Effector CD8-positive, alpha-beta T cell (primary cell): ENCODE measurements around the gene CNTN4.

Experiments
- DNase-seq: peaks from one replicate; lab custom pipeline; 2025; lab: John Stamatoyannopoulos, UW

The CNTN4 gene

GRCh38 chr3:2148561-2149340 is 50.1 kb downstream of the CNTN4 start:
- DNase-seq, result no peak

- DNase-seq, result no peak
These were observed 54.4 kb downstream of the CNTN4 start for GRCh38 chr3:2153053-2153452.

DNA sequence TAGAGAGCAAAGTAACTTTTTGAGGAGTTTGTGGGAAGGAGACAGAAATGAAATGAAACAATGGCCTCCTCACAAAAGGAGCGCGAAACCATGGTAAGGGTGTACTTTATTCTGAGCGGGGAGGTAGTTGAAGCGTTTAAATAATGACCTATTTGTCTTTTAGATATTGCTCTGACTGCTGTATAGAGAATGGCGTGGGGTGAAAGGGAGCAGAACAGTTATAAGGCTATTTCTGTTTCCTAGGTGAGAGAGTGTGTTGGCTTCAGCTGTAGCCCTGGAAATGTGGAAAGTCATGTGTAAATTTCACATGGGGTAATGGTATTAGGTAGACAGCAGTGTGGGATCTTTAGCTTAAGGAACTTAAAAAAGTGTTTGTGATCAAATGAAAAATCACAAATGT is 54.9 kb downstream of the CNTN4 start:
- no peak for DNase-seq

GRCh38 chr3:2154621-2155020 is 56.0 kb downstream of the CNTN4 start:
- no peak for DNase-seq

- DNase-seq, result no peak
These were observed 57.7 kb downstream of the CNTN4 start for GRCh38 chr3:2156244-2156847.

- no peak for DNase-seq
These were observed 60.2 kb downstream of the CNTN4 start for GRCh38 chr3:2158828-2159227.

DNA sequence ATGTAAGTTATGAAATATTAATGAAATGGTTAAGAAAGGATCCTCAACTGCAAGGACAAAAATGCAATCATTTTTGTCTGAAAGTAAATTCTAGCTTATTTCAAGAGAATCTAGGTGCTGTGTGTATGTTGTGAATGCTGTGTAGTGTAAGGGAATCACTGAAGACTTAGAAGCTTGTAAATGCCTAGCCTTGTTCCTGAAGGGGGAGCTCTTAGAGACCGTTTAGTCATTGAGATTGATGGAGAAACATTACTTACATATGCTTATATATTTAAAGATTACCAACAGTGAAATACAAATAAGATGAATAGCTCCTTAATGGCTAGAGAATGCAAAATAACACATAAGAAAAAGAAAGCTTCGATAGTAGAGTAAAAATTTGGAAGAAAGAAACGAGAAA is 67.9 kb downstream of the CNTN4 start:
- no peak for DNase-seq

GRCh38 chr3:2172561-2173171 is 74.0 kb downstream of the CNTN4 start:
- DNase-seq, result no peak

DNA sequence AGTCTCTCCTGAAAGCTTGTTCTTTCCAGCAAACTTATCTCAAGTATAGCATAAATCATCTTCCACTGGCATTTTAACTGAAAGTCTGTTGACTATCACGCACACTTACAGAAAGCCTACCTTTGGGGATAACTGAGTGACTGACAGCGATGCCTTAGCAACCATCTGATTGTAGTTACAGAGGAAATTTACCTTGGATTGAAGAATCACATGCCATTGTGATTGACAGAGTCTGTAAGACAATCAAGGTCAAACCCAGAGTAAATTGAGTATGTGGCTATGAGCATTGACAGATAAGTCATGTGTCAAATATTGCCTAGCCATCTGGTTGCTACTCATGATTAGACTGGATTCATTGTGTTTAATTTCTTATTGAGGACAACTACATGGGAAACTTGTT is 82.0 kb downstream of the CNTN4 start:
- no peak for DNase-seq

- DNase-seq, result no peak
These were observed 100.2 kb downstream of the CNTN4 start for GRCh38 chr3:2198776-2199279.

DNA sequence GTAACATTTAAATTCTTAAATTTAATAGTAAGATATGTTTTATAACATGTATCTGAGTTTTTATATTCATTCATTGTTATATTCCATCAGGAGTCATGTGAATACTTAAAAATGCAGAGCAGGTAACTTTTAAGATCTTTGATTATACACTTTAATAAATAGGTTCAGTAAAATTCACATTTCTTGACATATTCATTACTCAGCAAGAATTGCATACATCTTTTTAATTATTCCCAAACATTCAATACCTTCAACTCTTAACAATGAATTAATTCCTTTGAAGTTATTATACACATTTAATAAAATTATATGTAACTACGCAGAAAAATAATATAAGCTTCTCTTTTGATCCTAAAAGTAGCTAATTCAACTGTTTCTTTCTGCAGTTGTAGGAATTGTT is 105.4 kb downstream of the CNTN4 start:
- no peak for DNase-seq

- DNase-seq, result no peak
These were observed 107.0 kb downstream of the CNTN4 start for GRCh38 chr3:2205692-2206091.

GRCh38 chr3:2206536-2206935 is 107.9 kb downstream of the CNTN4 start:
- DNase-seq, result no peak

DNA sequence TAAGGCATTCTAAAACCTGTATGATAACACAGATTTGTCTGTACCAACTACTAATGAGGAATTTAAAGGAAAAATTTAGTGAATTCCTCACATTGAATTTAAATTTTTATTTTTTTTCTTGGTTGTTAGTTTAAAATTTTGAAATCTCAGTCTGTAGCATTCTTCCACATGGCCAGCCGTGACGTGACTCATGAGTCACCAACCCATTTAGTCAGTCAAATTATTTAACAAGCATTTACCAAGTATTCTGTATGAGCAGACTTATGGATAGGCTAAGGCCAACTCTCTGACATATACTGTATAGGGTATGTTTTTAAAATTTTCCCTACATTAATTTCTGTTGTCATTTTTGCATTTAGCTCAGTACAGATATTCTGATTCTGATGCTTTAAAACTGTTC is 112.9 kb downstream of the CNTN4 start:
- no peak for DNase-seq

- DNase-seq, result no peak
These were observed 113.5 kb downstream of the CNTN4 start for GRCh38 chr3:2212206-2212605.

DNA sequence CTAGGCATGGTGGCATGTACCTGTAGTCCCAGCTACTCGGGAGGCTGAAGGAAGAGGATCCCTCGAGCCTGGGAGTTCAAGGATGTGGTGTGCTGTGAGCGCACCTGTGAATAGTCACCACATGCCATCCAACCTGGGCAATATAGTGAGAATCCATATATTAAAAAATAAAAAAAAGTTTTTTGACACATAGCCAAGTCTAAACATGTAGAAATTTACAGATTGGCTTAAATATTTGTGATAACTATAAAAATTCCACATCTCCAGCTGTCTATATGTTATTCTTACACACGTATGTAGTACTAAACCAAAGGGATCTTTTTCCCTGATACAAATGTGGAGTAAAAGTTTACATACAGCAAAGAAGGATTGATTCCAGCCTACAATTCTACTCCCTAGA is 119.7 kb downstream of the CNTN4 start:
- DNase-seq, result no peak

- no peak for DNase-seq
These were observed 120.2 kb downstream of the CNTN4 start for GRCh38 chr3:2218816-2219215.

DNA sequence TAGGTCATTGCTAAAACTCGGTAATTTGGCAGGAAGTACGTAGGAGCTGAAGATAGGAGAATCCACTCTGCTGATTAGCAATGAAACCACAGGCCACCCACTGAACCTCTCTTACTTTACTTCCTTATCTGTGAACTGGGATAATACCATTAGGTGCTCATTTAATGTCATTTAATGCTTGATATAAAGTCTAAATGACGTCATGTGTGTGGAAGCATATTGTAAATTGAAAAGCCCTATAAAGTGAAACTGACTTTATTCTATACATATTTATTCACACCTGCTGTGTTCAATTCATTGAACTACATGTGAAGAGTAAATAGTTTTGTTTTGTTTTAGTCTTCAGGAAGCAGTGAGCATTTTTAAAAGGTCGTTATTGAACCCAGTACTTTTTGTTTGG is 137.5 kb downstream of the CNTN4 start:
- DNase-seq, result no peak

DNA sequence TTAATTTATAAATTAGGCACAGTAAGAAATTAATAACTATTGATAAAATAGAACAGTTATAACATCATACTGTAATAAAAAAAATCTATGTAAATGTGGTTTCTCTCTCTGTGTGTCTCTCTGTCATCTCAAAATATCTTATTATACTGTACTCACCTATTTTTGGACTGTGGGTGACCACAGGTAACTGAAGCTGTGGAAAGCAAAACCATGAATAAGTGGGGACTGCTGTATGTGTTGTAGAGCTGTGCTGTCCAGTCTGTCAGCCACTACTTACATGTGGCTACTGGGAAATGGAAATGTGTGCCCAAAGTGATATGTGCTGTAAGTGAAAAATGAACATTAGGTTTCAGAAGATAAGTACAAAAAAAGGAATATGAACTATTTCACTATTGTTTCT is 145.5 kb downstream of the CNTN4 start:
- DNase-seq, result no peak

DNA sequence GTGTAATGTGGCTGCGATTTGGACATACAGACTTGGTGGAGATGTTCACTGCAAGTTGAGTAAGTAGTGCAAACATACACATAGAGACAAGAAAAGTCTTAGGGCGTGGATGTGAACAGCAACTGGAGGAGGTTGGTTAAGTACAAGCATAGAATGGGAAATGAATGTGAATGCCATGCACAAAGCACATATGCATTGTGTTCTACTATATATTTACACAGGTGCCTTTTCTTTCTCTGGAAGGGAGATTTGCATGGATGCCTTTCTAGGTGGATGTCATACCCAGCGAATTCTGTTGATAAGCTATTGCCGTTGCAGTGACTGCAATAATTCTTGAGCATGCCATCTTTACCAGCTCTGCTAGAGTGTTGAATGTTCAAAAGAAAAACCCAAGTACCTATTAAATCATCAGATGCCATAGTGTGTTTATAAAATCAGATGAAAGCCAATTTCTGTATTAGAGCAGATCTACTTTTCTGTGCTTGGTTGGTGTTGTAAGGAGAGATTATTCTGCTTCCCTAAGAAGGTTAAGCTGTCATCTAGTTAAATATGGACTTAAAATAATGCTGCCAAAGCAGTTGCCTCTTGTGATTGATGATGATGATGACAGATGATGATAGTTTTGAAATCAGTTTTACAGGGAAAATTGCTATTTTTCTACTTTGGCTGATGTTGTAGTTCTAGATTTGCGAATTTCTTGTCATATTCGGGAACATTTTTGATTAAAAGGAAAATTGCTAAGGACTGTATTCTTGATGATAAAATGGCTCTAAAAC is 148.4 kb downstream of the CNTN4 start:
- DNase-seq, result no peak

- DNase-seq, result no peak
These were observed 149.2 kb downstream of the CNTN4 start for GRCh38 chr3:2247831-2248230.

- DNase-seq, result no peak
These were observed 152.1 kb downstream of the CNTN4 start for GRCh38 chr3:2250783-2251182.
